ENCODE data around the gene FAM20A. TPM values are rescaled to one million over a fixed set of nuclear protein-coding genes. Genes with fewer than 3 reads are reported as not detected.

FAM20A gene
- total RNA-seq, 2 donors from 2014 or later: under 0.01 to 1.3 TPM

DNA sequence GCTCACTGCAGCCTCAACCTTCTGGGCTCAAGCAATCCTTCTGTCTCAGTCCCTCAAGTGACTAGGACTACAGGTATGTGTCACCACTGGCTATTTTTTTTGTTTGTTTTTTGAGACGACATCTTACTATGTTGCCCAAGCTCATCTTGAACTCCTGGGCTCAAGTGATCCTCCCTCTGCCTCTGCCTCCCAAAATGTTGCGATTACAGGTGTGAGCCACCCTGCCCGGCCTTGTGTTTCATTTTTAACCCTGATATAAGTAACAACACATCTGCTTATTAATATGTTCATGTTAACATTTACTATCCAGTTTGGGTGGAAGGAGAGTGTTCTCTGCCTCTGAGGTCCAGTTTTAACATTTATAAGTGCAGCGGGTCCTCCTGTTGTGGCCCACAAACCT, 3.1 kb downstream of the FAM20A start:
- intact Hi-C loops (cut with DNase I): no loop called here
- 86 to 91% methylated on average over 4 of the region's 4 CpGs for WGBS, 2 donors
- peaks cover 18% of the 10 kb centered on the region for H3K4me1 ChIP-seq

DNA sequence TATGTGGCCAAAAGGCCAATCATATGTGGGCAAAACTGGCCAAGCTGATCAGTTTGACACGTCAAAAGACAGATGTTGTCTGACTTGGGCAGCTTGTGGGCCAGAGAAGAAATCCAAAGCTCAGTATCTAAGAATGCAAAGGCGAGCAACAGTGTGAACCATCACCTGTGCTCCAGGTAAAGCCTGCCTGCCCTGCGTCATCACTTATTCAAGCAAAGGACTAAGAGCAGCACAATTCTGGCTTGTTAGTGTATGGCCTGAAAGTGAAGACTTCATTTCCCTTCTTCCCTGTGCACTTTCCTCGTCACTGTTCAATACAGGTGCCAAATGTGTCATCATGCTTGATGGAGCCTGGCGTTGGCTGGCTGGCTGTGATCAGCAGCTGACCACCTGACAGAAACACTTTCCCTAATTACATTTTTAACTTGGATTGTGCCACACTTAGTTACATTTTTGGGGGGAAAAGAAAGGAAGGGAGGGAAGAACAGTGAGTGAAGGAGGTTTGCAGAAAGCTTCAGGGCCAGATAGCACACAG, 4.7 kb downstream of the FAM20A start:
- no peaks in the 10 kb centered on the region for H3K36me3 ChIP-seq (replicated peaks in 1 of 2; ENCODE audit: insufficient read depth in 1 of 2, low read depth in 2 of 2)

More for the DNA sequence above, 3.1 kb downstream of the FAM20A start:
- peaks cover 0 to 4% of the 10 kb centered on the region in 2 donors for H3K27me3 ChIP-seq
- H3K4me3 ChIP-seq: no peak overlapping the region
- H3K9me3 ChIP-seq: no peaks in the 10 kb centered on the region
- TF ChIP-seq, protein P1, sequence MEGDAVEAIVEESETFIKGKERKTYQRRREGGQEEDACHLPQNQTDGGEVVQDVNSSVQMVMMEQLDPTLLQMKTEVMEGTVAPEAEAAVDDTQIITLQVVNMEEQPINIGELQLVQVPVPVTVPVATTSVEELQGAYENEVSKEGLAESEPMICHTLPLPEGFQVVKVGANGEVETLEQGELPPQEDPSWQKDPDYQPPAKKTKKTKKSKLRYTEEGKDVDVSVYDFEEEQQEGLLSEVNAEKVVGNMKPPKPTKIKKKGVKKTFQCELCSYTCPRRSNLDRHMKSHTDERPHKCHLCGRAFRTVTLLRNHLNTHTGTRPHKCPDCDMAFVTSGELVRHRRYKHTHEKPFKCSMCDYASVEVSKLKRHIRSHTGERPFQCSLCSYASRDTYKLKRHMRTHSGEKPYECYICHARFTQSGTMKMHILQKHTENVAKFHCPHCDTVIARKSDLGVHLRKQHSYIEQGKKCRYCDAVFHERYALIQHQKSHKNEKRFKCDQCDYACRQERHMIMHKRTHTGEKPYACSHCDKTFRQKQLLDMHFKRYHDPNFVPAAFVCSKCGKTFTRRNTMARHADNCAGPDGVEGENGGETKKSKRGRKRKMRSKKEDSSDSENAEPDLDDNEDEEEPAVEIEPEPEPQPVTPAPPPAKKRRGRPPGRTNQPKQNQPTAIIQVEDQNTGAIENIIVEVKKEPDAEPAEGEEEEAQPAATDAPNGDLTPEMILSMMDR (IDR thresholded peaks at IDR 0.05): no peak
- no peak for TF ChIP-seq POLR2A (IDR thresholded peaks at IDR 0.05)
- H3K36me3 ChIP-seq (replicated peaks in 1 of 2; ENCODE audit: insufficient read depth in 1 of 2, low read depth in 2 of 2): no peaks in the 10 kb centered on the region
- DNase-seq (no peak), ATAC-seq (no peak)
- no peak overlapping the region for H3K27ac ChIP-seq

DNA sequence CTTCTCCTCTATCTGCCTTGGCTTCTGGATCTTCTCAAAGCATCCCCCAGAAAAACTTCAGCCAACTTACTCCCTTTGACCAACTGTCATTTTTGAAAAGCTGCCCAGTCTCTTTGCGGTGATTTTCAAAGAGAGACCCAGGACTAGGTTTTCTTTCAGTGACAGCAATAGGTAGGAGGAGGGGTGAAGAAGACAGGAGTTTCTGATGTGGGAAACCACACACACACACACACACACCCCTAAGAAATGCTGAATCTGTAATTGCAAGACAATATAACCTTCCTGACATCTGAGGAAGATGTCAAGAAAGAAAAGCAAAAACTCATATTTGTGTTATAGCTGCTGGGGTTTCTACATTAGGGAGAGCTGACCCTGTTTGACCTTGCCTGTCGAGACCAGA, 5.2 kb downstream of the FAM20A start:
- Histone ChIP-seq H3K27ac (no peak overlapping the region), H3K9me3 (no peaks in the 10 kb centered on the region), H3K4me3 (no peak overlapping the region), H3K36me3 (replicated peaks in 1 of 2; ENCODE audit: insufficient read depth in 1 of 2, low read depth in 2 of 2) (no peaks in the 10 kb centered on the region), H3K27me3 (peaks cover 0 to 4% of the 10 kb centered on the region in 2 donors), H3K4me1 (peaks cover 14% of the 10 kb centered on the region)
- DNase-seq (no peak), ATAC-seq (no peak)
- 81 to 83% methylated on average over 2 of the region's 2 CpGs for WGBS, 2 donors
- TF ChIP-seq, protein P1 (IDR thresholded peaks at IDR 0.05): no peak
- no peak for TF ChIP-seq POLR2A (IDR thresholded peaks at IDR 0.05)
- intact Hi-C loops (cut with DNase I): no loop called here

More for the DNA sequence above, 4.7 kb downstream of the FAM20A start:
- H3K4me1 ChIP-seq: peaks cover 18% of the 10 kb centered on the region
- peaks cover 0 to 4% of the 10 kb centered on the region in 2 donors for H3K27me3 ChIP-seq
- intact Hi-C loops (cut with DNase I): no loop called here
- no peak overlapping the region for H3K27ac ChIP-seq
- H3K4me3 ChIP-seq: no peak overlapping the region
- H3K9me3 ChIP-seq: no peaks in the 10 kb centered on the region
- WGBS, 2 donors: 70 to 84% methylated on average over 5 of the region's 5 CpGs
- TF ChIP-seq POLR2A (IDR thresholded peaks at IDR 0.05): no peak
- TF ChIP-seq, protein P1 (IDR thresholded peaks at IDR 0.05): no peak
- ATAC-seq: no peak
- DNase-seq: no peak

DNA sequence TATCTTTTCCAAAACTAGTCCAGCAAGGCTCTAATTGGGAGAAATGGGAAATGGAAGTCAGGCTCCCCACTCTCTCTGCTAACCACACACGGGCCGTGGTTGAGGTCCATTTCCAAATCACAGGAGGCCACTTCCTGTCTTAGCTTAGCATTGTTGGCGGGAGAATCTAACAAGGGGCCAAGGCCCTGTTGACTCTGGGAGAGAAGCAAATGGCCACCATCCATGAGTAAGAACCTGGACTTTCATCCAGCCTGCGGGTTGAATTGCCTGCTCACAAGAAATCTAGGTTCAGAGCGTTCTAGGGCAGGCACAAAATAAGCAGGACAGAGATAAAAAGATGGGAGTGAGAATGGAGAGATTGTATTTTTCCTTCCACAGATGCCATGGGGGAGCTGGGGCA, 5.7 kb downstream of the FAM20A start:
- no peaks in the 10 kb centered on the region for H3K9me3 ChIP-seq
- no peak overlapping the region for H3K4me3 ChIP-seq
- no peak for TF ChIP-seq POLR2A (IDR thresholded peaks at IDR 0.05)
- TF ChIP-seq, protein P1 (IDR thresholded peaks at IDR 0.05): no peak
- peaks cover 0 to 4% of the 10 kb centered on the region in 2 donors for H3K27me3 ChIP-seq
- ATAC-seq (no peak), DNase-seq (no peak)
- peaks cover 11% of the 10 kb centered on the region for H3K4me1 ChIP-seq
- H3K27ac ChIP-seq: no peak overlapping the region
- WGBS, 2 donors: 71 to 76% methylated on average over 5 of the region's 5 CpGs
- H3K36me3 ChIP-seq (replicated peaks in 1 of 2; ENCODE audit: insufficient read depth in 1 of 2, low read depth in 2 of 2): no peaks in the 10 kb centered on the region
- intact Hi-C loops (cut with DNase I): no loop called here

DNA sequence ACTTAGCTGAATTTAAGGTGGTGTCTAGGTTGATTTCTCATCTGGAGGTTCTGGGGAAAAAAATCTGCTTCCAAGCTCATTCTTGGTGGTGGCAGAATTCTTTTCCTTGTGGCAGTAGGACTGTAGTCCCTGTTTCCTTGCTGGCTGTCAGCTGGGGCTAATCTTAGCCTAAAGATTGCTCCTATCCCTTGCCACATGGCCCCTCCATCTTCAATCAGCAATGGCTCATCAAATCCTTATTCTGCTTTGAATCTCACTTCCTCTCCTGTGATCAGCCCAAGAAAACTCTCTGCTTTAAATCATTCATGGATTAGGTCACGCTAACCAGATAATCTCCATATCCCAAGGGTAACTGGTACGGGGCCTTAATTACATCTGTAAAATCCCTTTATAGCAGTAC, 6.6 kb downstream of the FAM20A start:
- H3K9me3 ChIP-seq: no peaks in the 10 kb centered on the region
- intact Hi-C loops (cut with DNase I): no loop called here
- peaks cover 1% of the 10 kb centered on the region for H3K4me1 ChIP-seq
- TF ChIP-seq, protein P1 (IDR thresholded peaks at IDR 0.05): no peak
- TF ChIP-seq POLR2A (IDR thresholded peaks at IDR 0.05): no peak
- H3K4me3 ChIP-seq: no peak overlapping the region
- 77 to 87% methylated on average over 2 of the region's 2 CpGs for WGBS, 2 donors
- no peaks in the 10 kb centered on the region for H3K36me3 ChIP-seq (replicated peaks in 1 of 2; ENCODE audit: insufficient read depth in 1 of 2, low read depth in 2 of 2)
- DNase-seq (no peak), ATAC-seq (no peak)
- H3K27ac ChIP-seq: no peak overlapping the region
- H3K27me3 ChIP-seq: no peaks in the 10 kb centered on the region
